Measurements from ENCODE around the gene IGLL1. TPM values are rescaled to one million over a fixed set of nuclear protein-coding genes. Genes with fewer than 3 reads are reported as not detected.

The IGLL1 gene
- total RNA-seq, 1 experiment from 2014 or later: not detected

DNA sequence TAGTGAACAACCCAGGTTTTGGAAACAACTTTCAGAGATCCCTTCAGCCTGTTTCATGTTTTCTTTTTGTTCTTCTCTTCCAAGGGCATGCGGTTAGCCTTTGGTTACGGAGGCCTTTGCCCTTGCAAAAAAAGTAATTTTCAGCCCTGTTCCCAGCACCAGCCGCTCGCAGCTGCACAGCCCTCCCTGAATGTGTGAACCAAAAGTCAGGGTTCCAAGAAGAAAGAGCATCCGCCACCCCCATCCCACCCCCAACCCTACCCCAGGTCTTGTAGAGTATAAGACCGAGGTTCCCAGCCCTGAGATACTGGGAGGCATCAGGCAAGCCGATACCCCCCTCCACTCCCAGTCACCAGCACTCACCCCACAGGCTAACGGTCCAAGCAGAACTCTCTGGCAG lies 56.4 kb downstream of the IGLL1 start:
- intact Hi-C loops (cut with micrococcal nuclease): no loop called here
- ChIA-PET CTCF (no interaction called here), POLR2A (no interaction called here)
- BruUV-seq (replicated peaks): no TSS peak
- H3K4me1 Mint-ChIP-seq (ENCODE audit: insufficient read depth, unreplicated experiment): no peaks in the 10 kb centered on the region
- no peak for DNase-seq (ENCODE audit: unreplicated experiment)
- TF ChIP-seq, protein P1, sequence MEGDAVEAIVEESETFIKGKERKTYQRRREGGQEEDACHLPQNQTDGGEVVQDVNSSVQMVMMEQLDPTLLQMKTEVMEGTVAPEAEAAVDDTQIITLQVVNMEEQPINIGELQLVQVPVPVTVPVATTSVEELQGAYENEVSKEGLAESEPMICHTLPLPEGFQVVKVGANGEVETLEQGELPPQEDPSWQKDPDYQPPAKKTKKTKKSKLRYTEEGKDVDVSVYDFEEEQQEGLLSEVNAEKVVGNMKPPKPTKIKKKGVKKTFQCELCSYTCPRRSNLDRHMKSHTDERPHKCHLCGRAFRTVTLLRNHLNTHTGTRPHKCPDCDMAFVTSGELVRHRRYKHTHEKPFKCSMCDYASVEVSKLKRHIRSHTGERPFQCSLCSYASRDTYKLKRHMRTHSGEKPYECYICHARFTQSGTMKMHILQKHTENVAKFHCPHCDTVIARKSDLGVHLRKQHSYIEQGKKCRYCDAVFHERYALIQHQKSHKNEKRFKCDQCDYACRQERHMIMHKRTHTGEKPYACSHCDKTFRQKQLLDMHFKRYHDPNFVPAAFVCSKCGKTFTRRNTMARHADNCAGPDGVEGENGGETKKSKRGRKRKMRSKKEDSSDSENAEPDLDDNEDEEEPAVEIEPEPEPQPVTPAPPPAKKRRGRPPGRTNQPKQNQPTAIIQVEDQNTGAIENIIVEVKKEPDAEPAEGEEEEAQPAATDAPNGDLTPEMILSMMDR (IDR thresholded peaks at IDR 0.05; ENCODE audit: unreplicated experiment): no peak
- H3K4me3 Mint-ChIP-seq (ENCODE audit: unreplicated experiment): no peak overlapping the region
- H3K27ac Mint-ChIP-seq (ENCODE audit: low read depth, unreplicated experiment): no peak overlapping the region
- no peaks in the 10 kb centered on the region for H3K9me3 Mint-ChIP-seq (ENCODE audit: unreplicated experiment)
- H3K27me3 Mint-ChIP-seq (ENCODE audit: insufficient read depth, unreplicated experiment): no peaks in the 10 kb centered on the region
- no peaks in the 10 kb centered on the region for H3K36me3 Mint-ChIP-seq (ENCODE audit: insufficient read depth, unreplicated experiment)

Other genes with a start within 250 kb of the IGLL1 start
- gene DRICH1, start 52.0 kb upstream of the IGLL1 start, total RNA-seq (2022): not detected in 2 replicates
- not detected in 2 replicates for gene RGL4, start 110.7 kb upstream of the IGLL1 start, total RNA-seq (2022)
- 3.3 and 4.5 TPM in 2 replicates for gene ZNF70, start 170.8 kb upstream of the IGLL1 start, total RNA-seq (2022)
- gene VPREB3, start 174.1 kb upstream of the IGLL1 start, total RNA-seq (2022): not detected in 2 replicates
- not detected in 2 replicates for gene C22orf15, start 182.7 kb upstream of the IGLL1 start, total RNA-seq (2022)
- 86.0 and 90.1 TPM in 2 replicates for gene CHCHD10, start 187.7 kb upstream of the IGLL1 start, total RNA-seq (2022)
- 0.44 TPM in 1 of 2 replicates, not detected in the other for gene MMP11, start 192.6 kb upstream of the IGLL1 start, total RNA-seq (2022)
- 83.7 and 115 TPM in 2 replicates for gene SMARCB1, start 206.7 kb upstream of the IGLL1 start, total RNA-seq (2022)

Measured in MCF 10A (cell line).